ENCODE data around the gene MARCO.

Gene MARCO

DNA sequence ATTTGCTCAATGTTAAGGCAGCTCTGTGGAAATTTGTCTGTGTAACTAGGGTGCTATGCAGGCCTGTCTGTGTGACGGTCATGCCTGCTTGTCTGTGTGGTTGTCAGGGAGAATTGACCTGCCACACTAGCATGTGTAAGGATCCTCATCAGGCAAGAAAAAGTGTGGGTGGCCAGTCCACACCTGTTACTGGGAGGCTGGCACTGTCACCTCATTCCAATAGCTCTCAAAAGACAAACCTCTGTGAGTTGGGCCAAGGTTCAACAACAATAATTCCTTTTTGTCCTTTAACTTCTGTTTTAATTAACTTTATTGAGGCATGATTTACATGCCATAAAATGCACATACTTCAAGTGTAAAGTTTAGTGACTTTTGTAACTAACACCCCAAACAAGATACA is 4.2 kb upstream of the MARCO start:
- Histone ChIP-seq H3K9ac (ENCODE audit: low read depth, low read length, poor library complexity) (no peak overlapping the region), H2BK12ac (ENCODE audit: low read length) (no peak overlapping the region), H3K79me1 (ENCODE audit: low read depth, low read length) (no peaks in the 10 kb centered on the region), H3K23ac (ENCODE audit: low read depth, low read length, poor library complexity) (no peak overlapping the region), H2AFZ (ENCODE audit: low read length) (no peak overlapping the region), H2AK5ac (ENCODE audit: low read depth, low read length) (no peak overlapping the region), H2BK15ac (ENCODE audit: low read length) (no peak overlapping the region), H3K27ac (replicated peaks; ENCODE audit: low read length) (no peak overlapping the region), H2BK5ac (ENCODE audit: low read length) (no peak overlapping the region), H2BK120ac (ENCODE audit: low read depth, low read length) (no peak overlapping the region), H4K8ac (ENCODE audit: low read depth, low read length) (no peak overlapping the region), H3K27me3 (ENCODE audit: control insufficient read depth in 3 of 3, insufficient read depth in 3 of 3, low read depth in 1 of 3, low read length in 3 of 3) (no peaks in the 10 kb centered on the region), H3K4me3 (ENCODE audit: low read length in 2 of 2) (no peak overlapping the region), H3K36me3 (replicated peaks in 1 of 2; ENCODE audit: control insufficient read depth in 2 of 2, insufficient read depth in 2 of 2, low read length in 2 of 2) (no peaks in the 10 kb centered on the region), H3K4me2 (ENCODE audit: insufficient read depth, low read length, poor library complexity, severe bottlenecking) (no peak overlapping the region), H3K4me1 (ENCODE audit: control insufficient read depth in 2 of 2, insufficient read depth in 1 of 2, low read depth in 1 of 2, low read length in 2 of 2) (no peaks in the 10 kb centered on the region), H3K4ac (ENCODE audit: low read length) (no peak overlapping the region), H3K18ac (ENCODE audit: low read length) (no peak overlapping the region), H3K9me3 (replicated peaks in 1 of 2; ENCODE audit: control insufficient read depth in 2 of 2, insufficient read depth in 1 of 2, low read depth in 1 of 2, low read length in 2 of 2) (no peaks in the 10 kb centered on the region), H4K91ac (ENCODE audit: low read depth, low read length, poor library complexity) (no peak overlapping the region), H3K14ac (ENCODE audit: low read length) (no peak overlapping the region)
- WGBS, 2 donors (ENCODE audit: extremely low coverage in 2 of 2, insufficient read length in 2 of 2, insufficient replicate concordance in 1 of 2): no CpG with 5 or more reads among the region's 1 CpG
- DNase-seq (ENCODE audit: low spot score): no peak

DNA sequence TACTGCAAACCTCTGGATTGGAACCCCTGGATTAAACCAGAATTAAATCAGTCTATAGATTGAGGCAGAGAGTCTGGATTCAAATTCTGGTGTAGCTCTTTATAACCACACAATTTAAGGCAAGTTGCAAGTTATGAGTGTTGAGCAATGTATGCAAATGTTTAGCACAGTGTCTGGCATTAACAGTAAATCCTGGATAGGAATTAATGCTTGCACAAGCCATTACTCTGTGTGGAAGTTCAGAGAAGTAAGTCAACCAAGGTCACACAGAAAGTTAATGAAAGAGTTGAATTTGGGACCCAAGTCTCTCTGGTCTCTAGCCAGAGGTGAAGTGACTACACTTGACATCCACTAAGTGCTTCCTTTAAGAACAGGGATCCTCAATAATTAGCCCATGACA is 2.0 kb upstream of the MARCO start:
- H3K27ac ChIP-seq (replicated peaks; ENCODE audit: low read length): no peak overlapping the region
- no peak overlapping the region for H3K4ac ChIP-seq (ENCODE audit: low read length)
- H3K9me3 ChIP-seq (replicated peaks in 1 of 2; ENCODE audit: control insufficient read depth in 2 of 2, insufficient read depth in 1 of 2, low read depth in 1 of 2, low read length in 2 of 2): no peaks in the 10 kb centered on the region
- DNase-seq (ENCODE audit: low spot score): no peak
- no peak overlapping the region for H3K4me3 ChIP-seq (ENCODE audit: low read length in 2 of 2)
- H4K8ac ChIP-seq (ENCODE audit: low read depth, low read length): no peak overlapping the region
- no peak overlapping the region for H2BK120ac ChIP-seq (ENCODE audit: low read depth, low read length)
- no peak overlapping the region for H3K14ac ChIP-seq (ENCODE audit: low read length)
- H3K36me3 ChIP-seq (replicated peaks in 1 of 2; ENCODE audit: control insufficient read depth in 2 of 2, insufficient read depth in 2 of 2, low read length in 2 of 2): no peaks in the 10 kb centered on the region
- H4K91ac ChIP-seq (ENCODE audit: low read depth, low read length, poor library complexity): no peak overlapping the region
- H2AK5ac ChIP-seq (ENCODE audit: low read depth, low read length): no peak overlapping the region
- no peak overlapping the region for H2AFZ ChIP-seq (ENCODE audit: low read length)
- no peak overlapping the region for H2BK12ac ChIP-seq (ENCODE audit: low read length)
- no peaks in the 10 kb centered on the region for H3K79me1 ChIP-seq (ENCODE audit: low read depth, low read length)
- H2BK5ac ChIP-seq (ENCODE audit: low read length): no peak overlapping the region
- no peaks in the 10 kb centered on the region for H3K27me3 ChIP-seq (ENCODE audit: control insufficient read depth in 3 of 3, insufficient read depth in 3 of 3, low read depth in 1 of 3, low read length in 3 of 3)
- H3K4me1 ChIP-seq (ENCODE audit: control insufficient read depth in 2 of 2, insufficient read depth in 1 of 2, low read depth in 1 of 2, low read length in 2 of 2): no peaks in the 10 kb centered on the region
- no peak overlapping the region for H3K18ac ChIP-seq (ENCODE audit: low read length)
- no peak overlapping the region for H3K9ac ChIP-seq (ENCODE audit: low read depth, low read length, poor library complexity)
- H3K23ac ChIP-seq (ENCODE audit: low read depth, low read length, poor library complexity): no peak overlapping the region
- no peak overlapping the region for H3K4me2 ChIP-seq (ENCODE audit: insufficient read depth, low read length, poor library complexity, severe bottlenecking)
- H2BK15ac ChIP-seq (ENCODE audit: low read length): no peak overlapping the region

DNA sequence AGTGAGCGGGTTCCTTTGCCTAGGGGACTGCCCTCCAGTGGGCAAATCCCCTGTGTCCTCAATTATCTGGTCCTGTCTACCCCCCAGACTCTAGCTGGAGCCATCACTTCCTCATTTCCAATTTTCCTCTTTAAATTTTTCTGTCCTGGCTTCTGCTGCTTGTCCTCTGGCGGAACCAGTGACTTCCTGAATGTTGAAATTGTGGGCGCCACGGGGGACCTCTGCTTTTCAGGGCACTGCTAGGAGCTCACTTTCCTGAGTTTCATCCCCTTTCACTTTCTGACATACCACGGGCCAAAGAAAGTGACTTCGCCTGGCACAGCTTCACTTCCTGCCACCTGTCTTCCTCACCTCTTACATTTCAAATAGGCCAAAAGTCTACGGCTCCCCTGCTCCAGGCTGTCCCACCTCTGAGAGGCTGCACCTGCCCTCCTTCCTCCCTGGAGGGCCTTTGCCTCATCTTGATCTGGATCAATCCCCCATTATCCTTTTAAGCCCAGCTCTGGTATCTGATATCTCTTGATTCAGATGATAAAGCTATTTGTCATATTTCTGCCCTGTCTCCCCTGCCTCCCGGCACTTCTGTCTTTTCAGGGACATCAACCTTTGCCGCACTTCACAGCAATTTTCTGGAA is 1.4 kb upstream of the MARCO start:
- H3K27me3 ChIP-seq (ENCODE audit: control insufficient read depth in 3 of 3, insufficient read depth in 3 of 3, low read depth in 1 of 3, low read length in 3 of 3): no peaks in the 10 kb centered on the region
- H2AK5ac ChIP-seq (ENCODE audit: low read depth, low read length): no peak overlapping the region
- DNase-seq (ENCODE audit: low spot score): no peak
- no peak overlapping the region for H2BK120ac ChIP-seq (ENCODE audit: low read depth, low read length)
- H3K18ac ChIP-seq (ENCODE audit: low read length): no peak overlapping the region
- H2BK15ac ChIP-seq (ENCODE audit: low read length): no peak overlapping the region
- H3K14ac ChIP-seq (ENCODE audit: low read length): no peak overlapping the region
- H4K8ac ChIP-seq (ENCODE audit: low read depth, low read length): no peak overlapping the region
- no peaks in the 10 kb centered on the region for H3K79me1 ChIP-seq (ENCODE audit: low read depth, low read length)
- no peak overlapping the region for H3K27ac ChIP-seq (replicated peaks; ENCODE audit: low read length)
- no peak overlapping the region for H2BK5ac ChIP-seq (ENCODE audit: low read length)
- H3K9me3 ChIP-seq (replicated peaks in 1 of 2; ENCODE audit: control insufficient read depth in 2 of 2, insufficient read depth in 1 of 2, low read depth in 1 of 2, low read length in 2 of 2): no peaks in the 10 kb centered on the region
- no peak overlapping the region for H2BK12ac ChIP-seq (ENCODE audit: low read length)
- no peak overlapping the region for H3K4me3 ChIP-seq (ENCODE audit: low read length in 2 of 2)
- H2AFZ ChIP-seq (ENCODE audit: low read length): no peak overlapping the region
- no peak overlapping the region for H4K91ac ChIP-seq (ENCODE audit: low read depth, low read length, poor library complexity)
- no peak overlapping the region for H3K4me2 ChIP-seq (ENCODE audit: insufficient read depth, low read length, poor library complexity, severe bottlenecking)
- H3K4ac ChIP-seq (ENCODE audit: low read length): no peak overlapping the region
- no peak overlapping the region for H3K9ac ChIP-seq (ENCODE audit: low read depth, low read length, poor library complexity)
- H3K36me3 ChIP-seq (replicated peaks in 1 of 2; ENCODE audit: control insufficient read depth in 2 of 2, insufficient read depth in 2 of 2, low read length in 2 of 2): no peaks in the 10 kb centered on the region
- H3K4me1 ChIP-seq (ENCODE audit: control insufficient read depth in 2 of 2, insufficient read depth in 1 of 2, low read depth in 1 of 2, low read length in 2 of 2): no peaks in the 10 kb centered on the region
- no CpG with 5 or more reads among the region's 9 CpGs for WGBS, 2 donors (ENCODE audit: extremely low coverage in 2 of 2, insufficient read length in 2 of 2, insufficient replicate concordance in 1 of 2)
- no peak overlapping the region for H3K23ac ChIP-seq (ENCODE audit: low read depth, low read length, poor library complexity)

DNA sequence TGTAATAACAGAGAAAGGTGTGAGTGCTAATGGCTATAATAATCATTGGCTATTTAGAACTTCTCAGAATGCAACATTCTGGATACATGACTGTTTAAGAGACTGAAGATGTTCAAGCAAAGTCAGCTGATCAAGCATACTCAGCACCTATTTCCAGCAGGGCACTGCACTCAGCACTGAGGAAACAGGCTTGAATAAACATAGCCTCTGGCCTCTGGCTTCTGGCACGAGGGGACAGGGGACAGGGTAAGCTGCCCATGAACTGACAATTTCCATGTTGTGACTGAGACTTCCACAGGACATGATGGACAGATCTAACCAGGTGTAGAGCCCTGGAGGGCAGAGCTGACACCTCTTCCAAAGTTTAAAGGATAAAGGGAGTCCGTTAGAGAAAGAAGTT is 1.3 kb downstream of the MARCO start:
- Histone ChIP-seq H2BK15ac (ENCODE audit: low read length) (no peak overlapping the region), H3K4ac (ENCODE audit: low read length) (no peak overlapping the region)
- no CpG with 5 or more reads among the region's 2 CpGs for WGBS, 2 donors (ENCODE audit: extremely low coverage in 2 of 2, insufficient read length in 2 of 2, insufficient replicate concordance in 1 of 2)

More for the DNA sequence above, 1.3 kb downstream of the MARCO start:
- Histone ChIP-seq H3K9me3 (replicated peaks in 1 of 2; ENCODE audit: control insufficient read depth in 2 of 2, insufficient read depth in 1 of 2, low read depth in 1 of 2, low read length in 2 of 2) (no peaks in the 10 kb centered on the region), H3K4me3 (ENCODE audit: low read length in 2 of 2) (no peak overlapping the region), H2BK5ac (ENCODE audit: low read length) (no peak overlapping the region), H2BK120ac (ENCODE audit: low read depth, low read length) (no peak overlapping the region), H3K79me1 (ENCODE audit: low read depth, low read length) (no peaks in the 10 kb centered on the region), H2BK12ac (ENCODE audit: low read length) (no peak overlapping the region), H3K27ac (replicated peaks; ENCODE audit: low read length) (no peak overlapping the region), H3K36me3 (replicated peaks in 1 of 2; ENCODE audit: control insufficient read depth in 2 of 2, insufficient read depth in 2 of 2, low read length in 2 of 2) (no peaks in the 10 kb centered on the region), H2AK5ac (ENCODE audit: low read depth, low read length) (no peak overlapping the region), H4K8ac (ENCODE audit: low read depth, low read length) (no peak overlapping the region), H3K4me1 (ENCODE audit: control insufficient read depth in 2 of 2, insufficient read depth in 1 of 2, low read depth in 1 of 2, low read length in 2 of 2) (no peaks in the 10 kb centered on the region), H3K9ac (ENCODE audit: low read depth, low read length, poor library complexity) (no peak overlapping the region), H3K18ac (ENCODE audit: low read length) (no peak overlapping the region), H3K23ac (ENCODE audit: low read depth, low read length, poor library complexity) (no peak overlapping the region), H3K14ac (ENCODE audit: low read length) (no peak overlapping the region), H3K4me2 (ENCODE audit: insufficient read depth, low read length, poor library complexity, severe bottlenecking) (no peak overlapping the region), H2AFZ (ENCODE audit: low read length) (no peak overlapping the region), H3K27me3 (ENCODE audit: control insufficient read depth in 3 of 3, insufficient read depth in 3 of 3, low read depth in 1 of 3, low read length in 3 of 3) (no peaks in the 10 kb centered on the region), H4K91ac (ENCODE audit: low read depth, low read length, poor library complexity) (no peak overlapping the region)
- DNase-seq (ENCODE audit: low spot score): no peak

Measured in neuronal stem cell (in vitro differentiated cells).